CD4-positive, alpha-beta T cell treated with Interleukin-21 for 1 hour (primary cell): Measurements from ENCODE around the gene HTT.
A peak's percentile ranks its signal among the peaks of the same experiment; 100 is the strongest.
"Not testable (repeated sequence)": the region's sequence is repeated elsewhere in the genome, so short reads cannot be mapped to it uniquely, and the experiment has no call there.

Experiments used
- DNase-seq: peaks from one replicate; pipeline ENCODE4 v3.0.0-alpha.2; 2020

HTT gene

DNA sequence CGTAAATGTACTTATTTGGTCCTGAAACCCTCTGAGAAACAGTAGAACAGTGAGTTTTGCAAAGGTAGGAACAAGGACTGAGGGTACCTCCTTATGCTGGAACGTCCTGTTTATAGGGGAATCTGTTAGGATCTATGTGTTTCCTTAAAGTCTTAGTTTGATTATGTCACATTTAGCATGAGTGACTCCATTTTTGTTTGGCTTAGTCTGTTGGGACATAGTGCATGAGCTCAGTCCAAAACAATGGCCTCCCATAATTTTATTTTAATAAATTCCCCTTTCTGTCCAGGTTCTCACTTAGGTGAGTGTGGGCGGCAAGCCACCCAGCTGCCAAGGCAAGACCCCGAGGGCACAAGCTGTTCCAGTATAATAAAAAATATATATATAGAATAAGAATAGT lies 27.9 kb upstream of the HTT start:
- DNase-seq: no peak

DNA sequence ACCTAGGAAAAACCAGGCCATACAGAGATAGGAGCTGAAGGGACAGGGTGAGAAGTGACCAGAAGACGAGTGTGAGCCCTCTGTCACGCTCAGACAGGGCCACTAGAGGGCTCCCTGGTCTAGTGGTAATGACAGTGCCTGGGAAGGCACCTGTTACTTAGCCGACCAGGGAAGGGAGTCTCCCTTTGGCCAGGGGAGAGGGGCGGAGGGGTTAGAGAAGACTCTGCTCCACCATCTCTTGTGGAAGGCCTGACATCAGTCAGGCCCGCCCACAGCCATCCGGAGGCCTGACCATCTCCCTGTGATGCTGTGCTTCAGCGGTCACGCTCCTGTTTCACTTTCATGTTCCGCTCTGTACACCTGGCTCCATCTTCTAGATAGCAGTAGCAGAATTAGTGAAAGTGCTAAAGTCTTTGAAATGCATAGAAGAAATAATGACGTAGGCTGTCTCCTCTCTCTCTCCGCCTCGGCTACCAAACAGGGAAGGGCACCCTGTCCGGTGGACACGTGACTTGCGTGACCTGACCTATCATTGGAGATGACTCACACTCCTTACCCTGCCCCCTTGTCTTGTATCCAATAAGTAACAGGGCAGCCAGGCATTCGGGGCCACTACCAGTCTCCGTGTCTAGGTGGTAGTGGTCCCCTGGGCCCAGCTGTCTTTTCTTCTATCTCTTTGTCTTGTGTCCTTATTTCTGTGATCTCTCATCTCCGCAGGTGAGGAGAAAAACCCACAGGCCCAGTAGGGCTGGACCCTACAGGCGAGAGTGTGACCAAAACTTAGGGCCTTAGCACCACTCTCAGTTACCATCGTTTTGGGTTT lies 26.8 kb upstream of the HTT start:
- DNase-seq: peak; percentile 89

DNA sequence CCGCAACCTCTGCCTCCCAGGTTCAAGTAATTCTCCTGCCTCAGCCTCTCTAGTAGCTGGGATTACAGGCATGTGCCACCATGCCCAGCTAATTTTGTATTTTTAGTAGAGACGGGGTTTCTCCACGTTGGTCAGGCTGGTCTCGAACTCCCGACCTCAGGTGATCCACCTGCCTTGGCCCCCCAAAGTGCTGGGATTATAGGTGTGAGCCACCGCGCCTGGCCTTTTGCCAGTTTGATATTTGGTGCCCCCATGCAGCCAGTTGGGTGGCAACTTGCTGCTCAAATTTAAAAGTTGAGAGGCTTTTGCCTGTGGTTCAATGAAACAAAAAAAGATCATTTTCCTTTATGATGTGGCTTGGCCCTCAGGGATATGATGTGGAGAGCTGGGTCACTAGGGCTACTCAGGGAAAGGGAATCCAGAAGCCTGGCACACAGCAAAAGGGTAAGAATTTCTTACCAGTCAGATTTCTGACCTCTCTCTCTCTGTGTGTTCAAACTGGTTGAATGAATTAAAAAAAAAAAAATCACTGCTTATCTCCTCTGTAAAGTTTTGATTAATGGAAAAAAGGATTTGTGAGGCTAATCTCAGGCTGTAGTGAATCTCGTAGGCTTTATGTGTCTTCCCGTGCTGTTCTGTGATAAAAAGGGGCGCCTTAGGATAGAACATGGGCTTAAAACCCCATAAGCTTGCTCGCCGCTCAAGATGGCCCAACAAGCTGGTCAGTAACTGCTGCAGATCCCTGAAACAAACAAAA lies 23.2 kb upstream of the HTT start:
- DNase-seq: not testable (repeated sequence)

DNA sequence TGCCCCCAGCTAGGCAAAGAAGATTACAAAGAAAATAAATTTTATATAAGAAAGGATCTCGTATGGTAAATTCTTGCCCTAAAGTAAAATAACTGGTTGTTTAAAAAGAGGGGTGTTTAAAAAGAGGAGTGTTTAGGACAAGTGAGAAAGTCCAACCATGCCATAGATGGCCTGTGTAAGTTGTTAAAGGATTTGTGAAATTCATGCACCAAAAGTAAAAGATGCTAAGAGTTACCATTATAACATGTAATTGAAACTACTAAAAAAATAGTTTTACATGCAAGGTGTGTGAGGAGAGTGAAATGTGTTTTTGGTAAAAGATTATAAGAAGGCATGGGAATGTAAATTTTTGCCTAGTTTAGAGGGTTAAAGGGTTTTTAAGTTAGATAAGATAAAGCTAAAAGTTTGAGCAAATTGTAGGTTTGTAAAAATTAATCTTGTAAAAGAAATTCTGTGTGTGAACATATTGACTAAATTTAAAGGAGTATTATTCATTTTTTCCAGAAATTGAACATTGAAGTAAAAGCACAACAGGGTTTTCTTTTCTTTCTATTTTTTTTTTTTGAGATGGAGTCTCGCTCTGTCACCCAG lies 20.2 kb upstream of the HTT start:
- DNase-seq: no peak

DNA sequence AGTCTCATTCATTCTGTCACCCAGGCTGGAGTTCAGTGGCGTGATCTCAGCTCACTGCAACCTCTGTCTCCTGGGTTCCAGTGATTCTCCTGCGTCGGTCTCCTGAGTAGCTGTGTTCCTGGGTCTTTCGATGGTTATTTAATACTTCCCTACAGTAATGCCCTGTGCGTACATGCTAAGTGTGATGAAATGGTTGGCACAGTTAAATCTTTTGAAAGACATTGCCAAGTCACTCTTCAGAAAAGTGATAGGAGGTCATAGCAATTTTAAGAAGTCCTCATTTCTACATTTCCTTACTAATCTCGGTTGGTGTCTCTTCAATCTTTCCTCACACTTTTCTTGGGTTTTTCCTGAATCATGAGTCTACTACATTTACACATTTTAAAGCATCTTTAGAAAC lies 14.5 kb upstream of the HTT start:
- DNase-seq: no peak

DNA sequence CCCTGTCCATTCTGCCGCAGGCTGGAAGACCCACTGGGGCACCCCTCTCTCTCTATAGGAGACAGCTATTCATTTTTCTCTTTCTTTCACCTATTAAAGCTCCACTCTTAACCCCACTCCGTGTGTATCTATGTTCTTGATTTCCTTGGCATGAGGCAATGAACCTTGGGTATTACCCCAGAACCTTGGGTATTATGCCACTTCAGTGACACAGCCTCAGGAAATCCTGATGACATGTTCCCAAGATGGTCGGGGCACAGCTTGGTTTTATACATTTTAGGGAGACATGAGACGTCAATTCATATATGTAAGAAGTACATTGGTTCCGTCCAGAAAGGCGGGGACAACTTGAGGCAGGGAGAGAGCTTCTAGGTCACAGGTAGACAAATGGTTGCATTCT lies 13.5 kb upstream of the HTT start:
- DNase-seq: no peak

DNA sequence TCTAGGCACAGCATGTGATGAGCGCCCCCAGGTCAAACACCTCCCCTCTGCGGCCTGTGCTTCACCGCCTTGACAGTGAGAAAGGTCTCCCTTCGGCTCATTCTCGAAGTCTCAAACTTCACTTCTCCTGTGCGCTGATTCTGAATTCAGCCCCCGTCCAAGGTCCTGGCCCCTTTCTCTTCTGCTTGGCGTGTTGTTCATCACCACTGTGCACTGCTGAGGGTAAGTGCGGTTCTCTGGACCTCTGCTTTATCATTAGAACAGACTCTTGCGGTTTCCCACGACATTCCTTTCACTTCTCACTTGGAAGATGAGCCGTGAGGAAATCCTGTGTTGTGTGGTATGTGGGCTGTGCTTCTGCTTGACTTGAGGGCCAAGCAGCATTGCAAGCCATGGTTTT lies 12.0 kb upstream of the HTT start:
- DNase-seq: no peak

DNA sequence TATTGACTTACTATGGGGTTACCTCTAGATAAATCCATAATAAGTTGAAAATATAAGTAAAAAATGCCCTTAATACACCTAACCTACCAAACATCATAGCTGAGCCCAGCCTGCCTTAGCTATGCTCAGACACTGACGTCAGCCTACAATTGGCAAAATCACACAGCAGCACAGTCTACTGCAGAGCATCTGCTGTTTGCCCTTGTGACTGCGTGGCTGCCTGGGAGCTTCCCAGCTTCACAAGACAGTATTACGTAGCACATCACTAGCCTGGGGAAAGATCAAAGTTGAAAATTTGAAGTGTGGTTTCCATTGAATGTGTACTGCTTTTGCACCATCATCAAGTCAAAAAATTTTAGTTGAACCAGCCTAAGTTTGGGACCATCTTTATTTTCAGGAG lies 8.9 kb upstream of the HTT start:
- no peak for DNase-seq

DNA sequence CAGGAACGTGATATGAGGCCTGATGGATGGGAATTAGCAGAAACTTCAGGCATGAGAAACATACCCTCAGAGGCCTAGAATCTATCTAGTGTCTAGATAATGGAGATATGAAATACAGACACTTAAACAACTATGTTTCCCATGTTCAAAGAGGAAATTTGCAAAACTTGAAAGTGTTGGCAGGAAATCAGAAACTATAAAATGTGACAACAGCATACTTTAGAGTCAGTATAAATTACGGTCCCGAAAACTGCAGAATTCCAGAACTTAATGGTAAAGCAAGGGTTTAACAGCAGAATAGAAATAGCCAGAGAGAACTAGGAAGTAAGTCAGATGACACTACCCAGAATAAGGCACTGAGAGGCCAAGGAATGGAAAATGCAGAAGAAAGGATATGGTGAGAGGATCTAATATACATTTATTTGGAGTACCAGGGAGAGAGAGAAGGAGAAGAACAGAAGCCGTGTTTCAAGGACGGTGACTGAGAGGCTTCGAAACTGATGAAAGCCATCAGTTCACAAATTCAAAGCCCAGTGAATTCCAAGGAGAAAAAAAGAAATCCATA lies 7.6 kb upstream of the HTT start:
- no peak for DNase-seq

DNA sequence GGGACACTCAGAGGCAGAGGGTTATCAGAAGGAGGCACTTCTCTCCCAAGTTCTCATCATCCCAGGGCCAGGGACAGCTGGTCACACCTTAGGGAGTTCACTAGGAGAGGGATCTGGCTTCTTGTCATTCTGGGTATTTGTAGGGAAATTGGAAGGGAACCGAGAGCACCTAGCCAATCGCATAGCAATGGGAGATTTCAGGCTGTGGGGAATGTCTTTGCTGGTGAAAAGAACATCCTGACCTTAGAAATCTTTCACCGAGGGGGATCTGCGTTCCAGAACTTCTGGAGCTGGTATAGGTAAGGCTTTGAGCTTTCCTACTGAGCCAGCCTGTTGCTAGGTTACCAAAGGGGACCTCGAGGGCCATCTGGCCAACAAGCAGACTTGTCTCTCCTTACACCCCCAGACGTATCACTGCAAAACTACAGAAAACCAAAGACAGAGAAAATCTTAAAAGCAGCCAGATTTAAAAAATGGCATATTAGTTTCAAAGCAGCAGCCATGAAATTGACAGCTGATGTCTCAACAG lies 6.9 kb upstream of the HTT start:
- no peak for DNase-seq

DNA sequence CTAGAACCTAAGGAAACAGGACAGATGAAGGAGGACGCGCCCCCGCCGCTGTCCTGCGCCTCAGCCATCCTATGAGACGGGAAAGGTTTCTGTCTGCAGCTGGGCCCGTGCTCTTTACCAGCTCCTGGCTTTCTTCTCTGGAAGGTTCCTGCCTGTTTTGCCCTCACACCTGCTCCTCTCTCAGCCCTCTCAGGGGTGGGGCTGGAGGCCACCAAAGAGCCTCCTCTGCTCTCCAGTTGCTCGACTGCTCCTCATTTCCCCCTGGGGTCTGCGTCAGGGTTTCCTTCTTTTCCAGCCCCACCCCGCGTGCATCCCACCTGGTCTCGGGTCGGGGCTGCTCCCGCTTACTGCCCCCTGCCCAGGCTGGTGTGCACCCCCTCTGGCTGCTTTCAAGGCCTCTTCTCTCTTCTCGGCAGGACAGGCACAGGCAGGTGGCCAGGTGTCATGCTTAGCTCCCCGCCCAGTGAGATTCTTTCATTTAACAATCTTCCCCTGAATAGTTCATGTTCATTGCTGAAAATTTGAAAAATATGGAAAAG lies 4.8 kb upstream of the HTT start:
- DNase-seq: no peak

DNA sequence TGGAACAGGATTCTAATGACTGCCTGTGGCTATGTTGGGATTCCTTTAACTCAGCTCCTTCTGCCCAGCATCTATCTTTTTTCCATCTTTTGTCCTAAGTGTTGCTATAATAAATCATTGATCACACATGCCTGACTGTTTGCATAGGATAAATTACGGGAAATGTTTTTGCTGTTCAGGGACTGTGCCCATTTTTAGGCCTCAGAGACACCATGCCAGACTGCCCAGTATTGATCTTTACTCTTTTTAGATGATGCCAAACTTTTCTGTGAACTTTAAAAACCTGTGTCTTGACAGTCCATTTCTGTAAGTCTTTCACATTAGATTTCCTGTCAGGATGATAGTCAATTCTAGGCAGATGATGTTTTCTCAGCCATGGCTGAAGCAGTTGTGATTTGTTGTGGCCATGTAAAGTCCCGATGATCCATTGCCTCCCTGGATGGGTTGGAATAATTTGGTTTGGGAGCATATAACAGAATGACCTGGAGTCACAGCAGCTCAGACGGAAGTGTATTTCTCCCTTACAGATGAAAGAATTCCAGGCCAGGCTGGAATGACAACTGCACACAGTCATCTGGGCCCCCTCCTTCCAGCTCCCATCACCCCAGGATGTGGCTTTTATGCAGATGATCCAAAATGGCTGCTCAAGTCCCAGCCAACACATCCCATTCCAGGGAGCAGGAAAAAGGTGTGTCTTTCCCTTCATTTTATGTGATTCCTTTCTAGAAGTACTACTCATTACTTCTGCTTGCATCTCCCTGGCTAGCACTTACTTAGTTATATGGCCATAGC lies 3.6 kb upstream of the HTT start:
- no peak for DNase-seq

DNA sequence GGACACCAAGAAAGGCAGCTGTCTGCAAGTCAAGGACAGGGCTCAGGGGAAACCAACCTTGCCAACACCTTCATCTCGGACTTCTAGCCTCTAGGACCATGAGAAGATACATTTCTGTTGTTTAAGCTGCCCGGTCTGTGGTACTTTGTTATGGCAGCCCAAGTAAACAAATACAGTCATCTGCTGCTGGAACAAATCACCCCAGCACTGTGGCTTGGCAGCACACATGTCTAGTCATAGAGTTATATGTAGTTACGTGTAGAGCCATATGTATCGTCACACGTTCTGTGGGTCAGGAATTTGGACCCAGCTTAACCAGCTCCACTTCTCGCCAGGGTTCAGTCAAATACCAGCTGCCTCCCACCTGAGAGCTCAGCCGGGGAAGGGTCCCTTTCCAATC lies 2.7 kb upstream of the HTT start:
- DNase-seq: no peak

DNA sequence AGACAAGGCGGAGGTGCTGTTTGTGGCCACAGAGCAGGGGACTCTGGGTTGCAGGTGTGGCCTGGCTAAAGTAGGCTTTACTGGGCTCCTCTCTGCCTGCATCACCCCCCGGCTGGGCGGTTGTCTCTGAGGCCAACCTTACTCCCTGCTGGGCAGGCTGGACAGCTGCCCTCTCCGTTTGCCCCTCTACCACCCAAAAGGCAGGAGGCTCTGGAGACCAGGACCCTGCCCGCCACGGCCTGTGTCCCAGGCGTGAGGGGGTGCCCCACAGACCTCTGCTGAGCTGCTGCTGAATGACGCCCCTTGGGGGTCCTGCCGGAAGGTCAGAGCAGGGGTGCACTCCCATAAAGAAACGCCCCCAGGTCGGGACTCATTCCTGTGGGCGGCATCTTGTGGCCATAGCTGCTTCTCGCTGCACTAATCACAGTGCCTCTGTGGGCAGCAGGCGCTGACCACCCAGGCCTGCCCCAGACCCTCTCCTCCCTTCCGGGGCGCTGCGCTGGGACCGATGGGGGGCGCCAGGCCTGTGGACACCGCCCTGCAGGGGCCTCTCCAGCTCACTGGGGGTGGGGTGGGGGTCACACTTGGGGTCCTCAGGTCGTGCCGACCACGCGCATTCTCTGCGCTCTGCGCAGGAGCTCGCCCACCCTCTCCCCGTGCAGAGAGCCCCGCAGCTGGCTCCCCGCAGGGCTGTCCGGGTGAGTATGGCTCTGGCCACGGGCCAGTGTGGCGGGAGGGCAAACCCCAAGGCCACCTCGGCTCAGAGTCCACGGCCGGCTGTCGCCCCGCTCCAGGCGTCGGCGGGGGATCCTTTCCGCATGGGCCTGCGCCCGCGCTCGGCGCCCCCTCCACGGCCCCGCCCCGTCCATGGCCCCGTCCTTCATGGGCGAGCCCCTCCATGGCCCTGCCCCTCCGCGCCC lies 1.1 kb upstream of the HTT start:
- DNase-seq: no peak

DNA sequence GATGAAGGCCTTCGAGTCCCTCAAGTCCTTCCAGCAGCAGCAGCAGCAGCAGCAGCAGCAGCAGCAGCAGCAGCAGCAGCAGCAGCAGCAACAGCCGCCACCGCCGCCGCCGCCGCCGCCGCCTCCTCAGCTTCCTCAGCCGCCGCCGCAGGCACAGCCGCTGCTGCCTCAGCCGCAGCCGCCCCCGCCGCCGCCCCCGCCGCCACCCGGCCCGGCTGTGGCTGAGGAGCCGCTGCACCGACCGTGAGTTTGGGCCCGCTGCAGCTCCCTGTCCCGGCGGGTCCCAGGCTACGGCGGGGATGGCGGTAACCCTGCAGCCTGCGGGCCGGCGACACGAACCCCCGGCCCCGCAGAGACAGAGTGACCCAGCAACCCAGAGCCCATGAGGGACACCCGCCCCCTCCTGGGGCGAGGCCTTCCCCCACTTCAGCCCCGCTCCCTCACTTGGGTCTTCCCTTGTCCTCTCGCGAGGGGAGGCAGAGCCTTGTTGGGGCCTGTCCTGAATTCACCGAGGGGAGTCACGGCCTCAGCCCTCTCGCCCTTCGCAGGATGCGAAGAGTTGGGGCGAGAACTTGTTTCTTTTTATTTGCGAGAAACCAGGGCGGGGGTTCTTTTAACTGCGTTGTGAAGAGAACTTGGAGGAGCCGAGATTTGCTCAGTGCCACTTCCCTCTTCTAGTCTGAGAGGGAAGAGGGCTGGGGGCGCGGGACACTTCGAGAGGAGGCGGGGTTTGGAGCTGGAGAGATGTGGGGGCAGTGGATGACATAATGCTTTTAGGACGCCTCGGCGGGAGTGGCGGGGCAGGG lies 568 bp downstream of the HTT start:
- peak; percentile 53 for DNase-seq

DNA sequence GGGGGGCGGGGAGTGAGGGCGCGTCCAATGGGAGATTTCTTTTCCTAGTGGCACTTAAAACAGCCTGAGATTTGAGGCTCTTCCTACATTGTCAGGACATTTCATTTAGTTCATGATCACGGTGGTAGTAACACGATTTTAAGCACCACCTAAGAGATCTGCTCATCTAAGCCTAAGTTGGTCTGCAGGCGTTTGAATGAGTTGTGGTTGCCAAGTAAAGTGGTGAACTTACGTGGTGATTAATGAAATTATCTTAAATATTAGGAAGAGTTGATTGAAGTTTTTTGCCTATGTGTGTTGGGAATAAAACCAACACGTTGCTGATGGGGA lies 1.1 kb downstream of the HTT start:
- no peak for DNase-seq

DNA sequence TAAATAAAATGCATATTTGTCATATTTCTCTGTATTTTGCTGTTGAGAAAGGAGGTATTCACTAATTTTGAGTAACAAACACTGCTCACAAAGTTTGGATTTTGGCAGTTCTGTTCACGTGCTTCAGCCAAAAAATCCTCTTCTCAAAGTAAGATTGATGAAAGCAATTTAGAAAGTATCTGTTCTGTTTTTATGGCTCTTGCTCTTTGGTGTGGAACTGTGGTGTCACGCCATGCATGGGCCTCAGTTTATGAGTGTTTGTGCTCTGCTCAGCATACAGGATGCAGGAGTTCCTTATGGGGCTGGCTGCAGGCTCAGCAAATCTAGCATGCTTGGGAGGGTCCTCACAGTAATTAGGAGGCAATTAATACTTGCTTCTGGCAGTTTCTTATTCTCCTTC lies 3.3 kb downstream of the HTT start:
- no peak for DNase-seq

DNA sequence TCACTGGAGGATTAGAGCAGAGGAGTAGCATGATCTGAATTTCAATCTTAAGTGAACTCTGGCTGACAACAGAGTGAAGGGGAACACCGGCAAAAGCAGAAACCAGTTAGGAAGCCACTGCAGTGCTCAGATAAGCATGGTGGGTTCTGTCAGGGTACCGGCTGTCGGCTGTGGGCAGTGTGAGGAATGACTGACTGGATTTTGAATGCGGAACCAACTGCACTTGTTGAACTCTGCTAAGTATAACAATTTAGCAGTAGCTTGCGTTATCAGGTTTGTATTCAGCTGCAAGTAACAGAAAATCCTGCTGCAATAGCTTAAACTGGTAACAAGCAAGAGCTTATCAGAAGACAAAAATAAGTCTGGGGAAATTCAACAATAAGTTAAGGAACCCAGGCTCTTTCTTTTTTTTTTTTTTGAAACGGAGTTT lies 5.2 kb downstream of the HTT start:
- DNase-seq: no peak

DNA sequence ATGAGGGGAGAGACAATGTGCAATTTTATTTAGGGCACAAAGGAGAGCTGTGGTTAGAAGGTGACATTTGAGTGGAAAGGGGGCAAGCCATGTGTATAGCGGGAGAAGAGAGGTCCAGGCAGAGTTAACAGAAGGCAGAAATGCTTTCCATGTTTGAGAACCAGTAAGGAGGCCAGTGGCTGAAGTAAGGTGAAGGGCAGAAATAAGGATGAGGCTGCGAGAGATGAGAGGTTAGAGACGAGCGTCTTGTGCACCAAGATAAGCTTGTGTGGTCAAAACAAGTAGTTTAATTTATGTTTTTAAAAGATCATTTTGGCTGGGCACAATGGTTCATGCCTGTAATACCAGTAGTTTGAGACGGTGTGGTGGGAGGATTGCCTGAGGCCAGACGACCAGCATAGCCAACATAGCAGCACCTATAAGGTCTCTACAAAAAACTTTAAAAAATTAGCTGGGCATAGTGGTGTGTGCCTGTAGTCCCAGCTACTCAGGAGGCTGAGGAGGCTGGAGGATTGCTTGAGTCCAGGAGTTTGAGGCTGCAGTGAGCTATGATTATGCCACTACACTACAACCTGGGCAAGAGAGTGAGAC lies 8.5 kb downstream of the HTT start:
- no peak for DNase-seq

DNA sequence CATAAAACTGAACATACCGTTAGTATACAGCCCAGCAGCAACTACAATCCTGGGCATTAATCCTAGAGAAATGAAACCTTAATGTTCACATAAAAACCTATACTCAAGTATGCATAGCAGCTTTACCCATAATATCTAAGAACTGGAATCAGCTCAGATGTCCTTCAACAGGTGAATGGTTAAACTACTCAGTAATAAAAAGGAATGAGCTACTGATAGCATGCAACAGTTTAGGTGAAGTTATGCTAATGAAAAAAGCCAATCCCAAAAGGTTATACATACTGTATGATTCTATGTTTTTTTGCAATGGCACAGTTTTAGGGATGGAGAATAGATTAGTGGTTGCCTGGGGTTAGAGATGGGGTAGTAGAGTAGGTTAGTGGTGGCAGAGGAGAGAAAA lies 9.3 kb downstream of the HTT start:
- no peak for DNase-seq
